Right renal pelvis (tissue), 4 donors: ENCODE measurements around the gene ZNF644. TPM values are rescaled to one million over a fixed set of nuclear protein-coding genes. Genes with fewer than 3 reads are reported as not detected.

Experiments
- DNase-seq, 4 donors: peaks; one replicate each; pipeline ENCODE4 v3.0.0-alpha.2; 2013; ENCODE audit warnings: low read depth in 4 of 4, low spot score in 3 of 4, missing footprints in 1 of 4
- polyA plus RNA-seq, 4 donors: library from polyadenylated mRNA; unstranded; fragments of 120-200 nt; gene quantifications; one replicate each; pipeline ENCODE4 v1.2.1, GENCODE V29; 2013; ENCODE audit not compliant: insufficient read length in 4 of 4

The ZNF644 gene
- polyA plus RNA-seq, 4 donors = 62.0 to 78.5 (median 75.6) TPM

GRCh38 chr1:91024481-91025119 lies 2.8 kb upstream of the ZNF644 start:
- no peak for DNase-seq

GRCh38 chr1:91022518-91022929 lies 689 bp upstream of the ZNF644 start:
- peak in 1 of 4 donors; percentile 5 for DNase-seq

- DNase-seq = peak; percentile 58 to 69 (median 66)
Observed at GRCh38 chr1:91020967-91021685, 709 bp downstream of the ZNF644 start.

- no peak for DNase-seq
Observed at GRCh38 chr1:91020486-91020885, 1.3 kb downstream of the ZNF644 start.

- DNase-seq = no peak
Observed at GRCh38 chr1:91018006-91018405, 3.8 kb downstream of the ZNF644 start.

- DNase-seq = no peak
Observed at GRCh38 chr1:91015794-91016550, 5.9 kb downstream of the ZNF644 start.

GRCh38 chr1:91015358-91015780 lies 6.5 kb downstream of the ZNF644 start:
- no peak for DNase-seq

GRCh38 chr1:91014475-91014874 lies 7.4 kb downstream of the ZNF644 start:
- no peak for DNase-seq

- no peak for DNase-seq
Observed at GRCh38 chr1:91013302-91013701, 8.5 kb downstream of the ZNF644 start.

GRCh38 chr1:91012196-91012595 lies 9.6 kb downstream of the ZNF644 start:
- no peak for DNase-seq

GRCh38 chr1:91011726-91012125 lies 10.1 kb downstream of the ZNF644 start:
- no peak for DNase-seq

- no peak for DNase-seq
Observed at GRCh38 chr1:91007827-91008226, 14.0 kb downstream of the ZNF644 start.

GRCh38 chr1:91007092-91007491 lies 14.7 kb downstream of the ZNF644 start:
- DNase-seq = no peak

- no peak for DNase-seq
Observed at GRCh38 chr1:91006113-91006908, 15.5 kb downstream of the ZNF644 start.

GRCh38 chr1:91005285-91005684 lies 16.6 kb downstream of the ZNF644 start:
- no peak for DNase-seq

- no peak for DNase-seq
Observed at GRCh38 chr1:91004145-91004544, 17.7 kb downstream of the ZNF644 start.

GRCh38 chr1:90996742-90997413 lies 25.0 kb downstream of the ZNF644 start:
- DNase-seq = no peak

GRCh38 chr1:90995311-90995894 lies 26.4 kb downstream of the ZNF644 start:
- no peak for DNase-seq

- no peak for DNase-seq
Observed at GRCh38 chr1:90994461-90994860, 27.4 kb downstream of the ZNF644 start.

- no peak for DNase-seq
Observed at GRCh38 chr1:90993245-90993644, 28.6 kb downstream of the ZNF644 start.
